H9 (cell line): ENCODE data around the gene TMEM204. TPM values are rescaled to one million over a fixed set of nuclear protein-coding genes. Genes with fewer than 3 reads are reported as not detected.

ENCODE experiments used
- DNase-seq: peaks from one replicate; pipeline ENCODE4 v3.0.0-alpha.2; 2017
- H2AFZ ChIP-seq: one replicate; pipeline ENCODE4 v1.6.1; 2013; ENCODE audit warnings: mild to moderate bottlenecking, low read length, control low read depth, moderate library complexity
- H2AK5ac ChIP-seq: 2 replicates; pipeline ENCODE4 v1.6.1; 2013; ENCODE audit warnings: low read length, control low read depth, mixed read lengths; ENCODE audit not compliant: insufficient read length
- H2BK120ac ChIP-seq: one replicate; pipeline ENCODE4 v1.6.1; 2013; ENCODE audit warnings: low read depth, mild to moderate bottlenecking, low read length, control low read depth, inconsistent platforms; ENCODE audit not compliant: poor library complexity, severe bottlenecking
- H2BK12ac ChIP-seq: 2 replicates; pipeline ENCODE4 v1.6.1; 2013; ENCODE audit warnings: low read length, control low read depth, mixed read lengths, low read depth; ENCODE audit not compliant: insufficient read length
- H2BK15ac ChIP-seq: 2 replicates; pipeline ENCODE4 v1.6.1; 2013; ENCODE audit warnings: low read depth, low read length, control low read depth
- H2BK20ac ChIP-seq: one replicate; pipeline ENCODE4 v1.6.1; 2013; ENCODE audit warnings: low read depth, mild to moderate bottlenecking, low read length, control low read depth, inconsistent platforms; ENCODE audit not compliant: poor library complexity, severe bottlenecking
- H2BK5ac ChIP-seq: 2 replicates; pipeline ENCODE4 v1.6.1; 2013; ENCODE audit warnings: low read length, control low read depth, mixed read lengths; ENCODE audit not compliant: insufficient read length
- H3K14ac ChIP-seq: 2 replicates; pipeline ENCODE4 v1.6.1; 2013; ENCODE audit warnings: low read length, control low read depth; ENCODE audit not compliant: insufficient read depth
- H3K18ac ChIP-seq: 2 replicates; pipeline ENCODE4 v1.6.1; 2013; ENCODE audit warnings: low read depth, mild to moderate bottlenecking, mixed read lengths, low read length, control low read depth; ENCODE audit not compliant: insufficient read length
- H3K23ac ChIP-seq: 2 replicates; pipeline ENCODE4 v1.6.1; 2013; ENCODE audit warnings: low read length, control low read depth, mixed read lengths, low read depth; ENCODE audit not compliant: insufficient read length
- H3K23me2 ChIP-seq: 2 replicates; pipeline ENCODE4 v1.6.1; 2013; ENCODE audit warnings: low read depth, mild to moderate bottlenecking, mixed read lengths, low read length, control low read depth; ENCODE audit not compliant: insufficient read length, poor library complexity, severe bottlenecking
- H3K27ac ChIP-seq: 2 replicates; pipeline ENCODE4 v1.5.1; 2013; ENCODE audit warnings: low read length, control low read depth, mixed read lengths, low read depth; ENCODE audit not compliant: insufficient read length
- H3K27me3 ChIP-seq: 2 replicates; pipeline ENCODE4 v1.6.1; 2013; ENCODE audit warnings: low read length, control low read depth, inconsistent platforms; ENCODE audit not compliant: insufficient read depth
- H3K4ac ChIP-seq: 2 replicates; pipeline ENCODE4 v1.6.1; 2013; ENCODE audit warnings: low read depth, mild to moderate bottlenecking, control low read depth, inconsistent platforms, low read length, moderate library complexity
- H3K4me1 ChIP-seq: 2 replicates; pipeline ENCODE4 v1.6.1; 2013; ENCODE audit warnings: low read length, control low read depth, inconsistent platforms; ENCODE audit not compliant: insufficient read depth
- H3K4me2 ChIP-seq: 2 replicates; pipeline ENCODE4 v1.6.1; 2013; ENCODE audit warnings: low read length, control low read depth, mixed read lengths; ENCODE audit not compliant: insufficient read length, insufficient read depth
- H3K56ac ChIP-seq: 2 replicates; pipeline ENCODE4 v1.6.1; 2013; ENCODE audit warnings: low read depth, mild to moderate bottlenecking, mixed read lengths, low read length, control low read depth; ENCODE audit not compliant: insufficient read length
- H3K79me1 ChIP-seq: 2 replicates; pipeline ENCODE4 v1.6.1; 2013; ENCODE audit warnings: low read depth, mild to moderate bottlenecking, moderate library complexity, low read length, control low read depth, inconsistent platforms; ENCODE audit not compliant: insufficient read depth, poor library complexity, severe bottlenecking
- H3K79me2 ChIP-seq: 2 replicates; pipeline ENCODE4 v1.6.1; 2013; ENCODE audit warnings: low read length, control low read depth, inconsistent platforms; ENCODE audit not compliant: insufficient read depth
- H3K9ac ChIP-seq: 2 replicates; pipeline ENCODE4 v1.6.1; 2013; ENCODE audit warnings: low read length, control low read depth, mixed read lengths; ENCODE audit not compliant: insufficient read length; ENCODE audit errors: extremely low read depth
- H3K9me3 ChIP-seq: one replicate; pipeline ENCODE4 v1.6.1; 2013; ENCODE audit warnings: low read depth, low read length, inconsistent platforms; ENCODE audit not compliant: control insufficient read depth
- H3T11ph ChIP-seq: one replicate; pipeline ENCODE4 v1.6.1; 2013; ENCODE audit warnings: mild to moderate bottlenecking, low read length, control low read depth, inconsistent platforms
- H4K20me1 ChIP-seq: one replicate; pipeline ENCODE4 v1.6.1; 2013; ENCODE audit not compliant: control insufficient read depth, insufficient read length, insufficient read depth
- H4K5ac ChIP-seq: 2 replicates; pipeline ENCODE4 v1.6.1; 2013; ENCODE audit warnings: low read depth, mild to moderate bottlenecking, mixed read lengths, low read length, control low read depth; ENCODE audit not compliant: insufficient read length
- H4K8ac ChIP-seq: replicated peaks from 2 replicates; pipeline ENCODE4 v1.6.1; 2013; ENCODE audit warnings: low read length, control low read depth, mixed read lengths, low read depth; ENCODE audit not compliant: insufficient read length
- H4K91ac ChIP-seq: 2 replicates; pipeline ENCODE4 v1.6.1; 2013; ENCODE audit warnings: low read depth, mild to moderate bottlenecking, moderate library complexity, mixed read lengths, low read length, control low read depth; ENCODE audit not compliant: insufficient read length
- H3K27ac Mint-ChIP-seq, 3 experiments: 2 replicates in 2 of 3; 3 replicates in 1 of 3; pipeline ENCODE4 v1.8.0; 2020 to 2021; ENCODE audit warnings: mixed read lengths in 3 of 3, mild to moderate bottlenecking in 1 of 3, moderate library complexity in 1 of 3
- H3K27me3 Mint-ChIP-seq: 2 replicates; pipeline ENCODE4 v1.8.0; 2021; ENCODE audit warnings: low read depth, mild to moderate bottlenecking, moderate library complexity, mixed read lengths
- H3K36me3 Mint-ChIP-seq, 3 experiments: 2 replicates in 2 of 3; 3 replicates in 1 of 3; pipeline ENCODE4 v1.8.0; 2020 to 2021; ENCODE audit warnings: low read depth in 3 of 3, mixed read lengths in 3 of 3; ENCODE audit not compliant: insufficient read depth in 1 of 3
- H3K4me1 Mint-ChIP-seq, 2 experiments: 2 replicates each; pipeline ENCODE4 v1.8.0; 2020; ENCODE audit warnings: mixed read lengths in 2 of 2
- H3K4me3 Mint-ChIP-seq, 2 experiments: 2 replicates in 1 of 2; 3 replicates in 1 of 2; pipeline ENCODE4 v1.8.0; 2020 to 2021; ENCODE audit warnings: mild to moderate bottlenecking in 2 of 2, mixed read lengths in 2 of 2, moderate library complexity in 1 of 2
- H3K9me3 Mint-ChIP-seq, 2 experiments: 2 replicates in 1 of 2; 3 replicates in 1 of 2; pipeline ENCODE4 v1.8.0; 2020; ENCODE audit warnings: mild to moderate bottlenecking in 2 of 2, mixed read lengths in 2 of 2, moderate library complexity in 1 of 2
- WGBS: extraction: QIAGEN DNeasy Blood & Tissue Kit; methylation state at CpG from one replicate; pipeline ENCODE4 v1.1.7; 2013; ENCODE audit warnings: missing lambda C conversion rate, low lambda C conversion rate, mixed read lengths; ENCODE audit not compliant: insufficient read length; ENCODE audit errors: extremely low coverage; 5-methylcytosine and 5-hydroxymethylcytosine counted together
- total RNA-seq: library from RNA; stranded (reverse); gene quantifications from 2 replicates; pipeline ENCODE4 v1.2.1, GENCODE V29; 2021
- TF ChIP-seq, protein P1 (sequence below): fragments of 200-600 bp; sonication (generic); conservative IDR thresholded peaks from 3 replicates; pipeline ENCODE4 v1.8.0; 2021; ENCODE audit warnings: antibody characterized with exemption, mild to moderate bottlenecking

The TMEM204 gene
- total RNA-seq, 1 experiment from 2014 or later = not detected

DNA sequence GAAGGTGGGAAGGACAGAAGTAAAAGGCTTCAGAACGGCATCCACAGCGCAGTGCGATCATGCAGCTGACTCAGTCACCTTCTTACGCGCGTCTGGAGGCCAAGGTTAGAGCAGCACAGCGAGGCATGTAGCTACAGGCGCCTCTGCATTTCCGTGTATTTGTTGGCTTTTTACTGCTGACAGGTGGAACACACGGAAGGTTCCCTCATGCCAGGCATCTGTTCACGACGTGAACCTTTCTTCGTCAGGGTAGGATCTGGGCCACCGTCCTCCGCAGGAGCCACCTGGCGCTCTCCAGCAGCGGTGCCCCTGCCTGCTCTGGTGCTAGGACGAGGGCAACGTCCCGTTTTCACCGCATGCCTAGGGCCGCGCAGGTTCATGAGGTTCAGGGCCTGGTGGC is 15.3 kb downstream of the TMEM204 start:
- TF ChIP-seq, protein P1, sequence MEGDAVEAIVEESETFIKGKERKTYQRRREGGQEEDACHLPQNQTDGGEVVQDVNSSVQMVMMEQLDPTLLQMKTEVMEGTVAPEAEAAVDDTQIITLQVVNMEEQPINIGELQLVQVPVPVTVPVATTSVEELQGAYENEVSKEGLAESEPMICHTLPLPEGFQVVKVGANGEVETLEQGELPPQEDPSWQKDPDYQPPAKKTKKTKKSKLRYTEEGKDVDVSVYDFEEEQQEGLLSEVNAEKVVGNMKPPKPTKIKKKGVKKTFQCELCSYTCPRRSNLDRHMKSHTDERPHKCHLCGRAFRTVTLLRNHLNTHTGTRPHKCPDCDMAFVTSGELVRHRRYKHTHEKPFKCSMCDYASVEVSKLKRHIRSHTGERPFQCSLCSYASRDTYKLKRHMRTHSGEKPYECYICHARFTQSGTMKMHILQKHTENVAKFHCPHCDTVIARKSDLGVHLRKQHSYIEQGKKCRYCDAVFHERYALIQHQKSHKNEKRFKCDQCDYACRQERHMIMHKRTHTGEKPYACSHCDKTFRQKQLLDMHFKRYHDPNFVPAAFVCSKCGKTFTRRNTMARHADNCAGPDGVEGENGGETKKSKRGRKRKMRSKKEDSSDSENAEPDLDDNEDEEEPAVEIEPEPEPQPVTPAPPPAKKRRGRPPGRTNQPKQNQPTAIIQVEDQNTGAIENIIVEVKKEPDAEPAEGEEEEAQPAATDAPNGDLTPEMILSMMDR = no peak
- Histone ChIP-seq H4K5ac (no peak overlapping the region), H3K4me1 (no peaks in the 10 kb centered on the region), H2BK120ac (no peak overlapping the region), H3K79me2 (no peaks in the 10 kb centered on the region), H3K18ac (no peak overlapping the region), H3K27me3 (no peaks in the 10 kb centered on the region), H2BK20ac (no peak overlapping the region), H4K8ac (no peak overlapping the region), H2AFZ (no peak overlapping the region), H3K79me1 (no peaks in the 10 kb centered on the region), H2BK12ac (no peak overlapping the region), H3K27ac (no peak overlapping the region), H3K56ac (no peak overlapping the region), H4K20me1 (no peaks in the 10 kb centered on the region), H3K9ac (no peak overlapping the region), H2BK5ac (no peak overlapping the region), H2BK15ac (no peak overlapping the region), H3K14ac (no peak overlapping the region; the same call in 1 of the 2 replicates), H4K91ac (no peak overlapping the region), H3K23ac (no peak overlapping the region), H3K4me2 (no peak overlapping the region), H3K4ac (no peak overlapping the region), H2AK5ac (no peak overlapping the region), H3T11ph (no peak overlapping the region), H3K9me3 (no peaks in the 10 kb centered on the region), H3K23me2 (no peaks in the 10 kb centered on the region)
- Mint-ChIP-seq H3K9me3 (no peaks in the 10 kb centered on the region), H3K27ac (no peak overlapping the region; a peak in 1 of 7 replicates), H3K4me3 (no peak overlapping the region), H3K27me3 (no peaks in the 10 kb centered on the region), H3K36me3 (peaks cover 0 to 2% (median 0%) of the 10 kb centered on the region in 3 experiments; a peak in 3 of 7 replicates), H3K4me1 (peaks cover under 1% of the 10 kb centered on the region in 2 experiments; a peak in 2 of 4 replicates)
- no peak for DNase-seq
- WGBS = no CpG with 5 or more reads among the region's 23 CpGs
